NCI-H146 treated with DMSO at 0.1 percent for 48 hours (cell line): ENCODE data around the gene TM4SF1.
"Not testable (repeated sequence)": the region's sequence is repeated elsewhere in the genome, so short reads cannot be mapped to it uniquely, and the experiment has no call there.

Experiments
- DNase-seq: peaks from one replicate; lab custom pipeline; 2025; ENCODE audit not compliant: unreplicated experiment; lab: John Stamatoyannopoulos, UW

TM4SF1 gene

DNA sequence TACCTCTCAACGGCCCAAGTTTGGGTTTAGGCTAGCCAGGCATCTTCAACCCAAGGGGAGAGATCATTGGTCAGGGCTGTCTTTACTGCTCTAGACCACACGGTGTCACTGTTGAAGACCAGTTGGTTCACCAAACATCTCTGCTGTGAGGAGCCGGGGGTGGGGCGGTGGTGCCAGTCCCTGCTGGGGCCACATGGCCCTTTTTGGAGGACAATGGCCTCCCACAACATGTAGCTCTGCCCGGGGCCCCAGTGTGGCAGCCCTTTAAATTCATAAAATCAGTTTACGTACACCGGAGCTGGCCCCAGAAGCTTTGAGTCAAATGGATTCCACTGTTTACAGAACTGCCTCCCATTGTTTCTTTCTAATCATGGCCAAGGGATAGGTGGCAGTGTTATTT, 24.9 kb downstream of the TM4SF1 start:
- peak; percentile 87 for DNase-seq

- peak; percentile 46 for DNase-seq
These were observed 33.5 kb downstream of the TM4SF1 start for GRCh38 chr3:149343951-149344350.

DNA sequence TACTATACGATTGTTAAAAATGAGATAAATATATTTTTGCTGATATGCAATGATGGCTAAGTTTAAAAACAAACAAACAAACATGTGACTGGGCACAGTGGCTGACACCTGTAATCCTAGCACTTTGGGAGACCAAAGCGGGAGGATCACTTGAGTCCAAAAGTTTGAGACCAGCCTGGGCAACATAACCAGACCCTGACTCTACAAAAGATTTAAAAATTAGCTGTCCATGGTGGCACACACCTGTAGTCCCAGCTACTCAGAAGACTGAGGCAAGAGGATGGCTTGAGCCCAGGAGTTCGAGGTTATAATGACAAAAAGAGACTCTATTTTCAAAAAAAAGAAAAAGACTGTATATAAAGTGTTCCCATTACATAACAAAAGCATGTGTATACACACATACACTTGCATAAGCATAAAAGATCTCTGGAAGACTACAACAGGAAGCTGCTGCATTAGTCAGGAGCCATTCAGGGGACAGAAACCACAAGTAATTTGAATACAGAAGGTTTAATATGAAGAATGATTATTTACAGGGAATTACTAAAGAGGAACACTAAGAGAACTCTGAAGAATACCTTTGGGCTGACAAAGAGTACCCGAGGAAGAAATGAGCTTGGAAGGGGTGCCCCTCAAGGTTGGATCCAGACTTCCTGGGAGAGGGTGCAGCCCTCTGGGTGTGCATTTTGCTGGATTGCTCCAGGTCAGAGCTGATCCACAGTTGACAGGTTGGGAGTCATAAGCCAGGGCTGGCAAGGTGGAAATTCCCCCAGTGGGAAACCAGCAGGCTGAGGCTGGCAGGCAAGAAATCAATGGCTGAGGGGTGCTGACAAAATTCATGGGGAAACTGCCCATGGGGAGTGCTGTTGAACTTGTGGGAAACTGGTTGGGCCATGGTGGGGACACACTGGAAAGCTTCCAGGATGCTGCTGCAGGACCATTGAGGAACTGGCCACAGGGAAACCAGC, 34.8 kb downstream of the TM4SF1 start:
- no peak for DNase-seq

- DNase-seq, result peak; percentile 99
These were observed 37.0 kb downstream of the TM4SF1 start for GRCh38 chr3:149340310-149340933.

- peak; percentile 92 for DNase-seq
These were observed 37.5 kb downstream of the TM4SF1 start for GRCh38 chr3:149339931-149340309.

GRCh38 chr3:149337486-149337885, 40.0 kb downstream of the TM4SF1 start:
- DNase-seq, result not testable (repeated sequence)

GRCh38 chr3:149336925-149337324, 40.5 kb downstream of the TM4SF1 start:
- DNase-seq, result no peak

DNA sequence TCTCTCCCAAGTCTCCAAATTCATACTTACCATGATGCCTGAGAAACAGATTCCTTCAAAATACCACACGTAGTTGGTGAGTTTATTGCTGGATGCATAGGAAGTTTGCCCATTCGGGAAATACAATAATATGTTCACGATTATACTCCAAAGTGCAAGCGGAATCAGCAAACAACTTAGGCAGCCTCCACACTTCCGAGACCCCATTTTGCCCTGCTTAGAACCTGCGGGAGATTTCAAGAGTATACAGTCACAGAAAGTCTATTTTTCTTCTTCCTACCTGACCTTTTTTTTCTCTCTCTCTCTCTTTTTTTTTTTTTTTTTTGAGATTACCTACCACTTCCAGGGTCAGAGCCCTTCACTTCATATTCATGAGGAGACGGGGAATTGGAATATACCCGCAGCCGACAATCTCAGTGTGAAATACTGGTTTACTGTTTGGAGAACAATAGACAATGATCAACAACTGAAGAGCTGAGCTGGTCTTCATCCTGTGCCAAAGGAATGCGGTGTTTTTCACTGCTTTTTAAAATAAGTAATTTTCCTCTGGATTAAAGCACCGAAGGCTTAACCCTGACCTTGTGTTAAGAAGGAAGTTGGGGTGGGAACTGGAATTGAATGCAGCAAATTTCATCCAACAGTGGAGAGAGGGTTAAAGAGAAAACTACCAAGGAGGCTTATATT, 44.1 kb downstream of the TM4SF1 start, which contains the start of gene TM4SF18:
TM4SF18 (minus strand) TSS at position 461 of the 684 bp plus-strand sequence; CDS start at position 207, 254 bp downstream.
- no peak for DNase-seq

DNA sequence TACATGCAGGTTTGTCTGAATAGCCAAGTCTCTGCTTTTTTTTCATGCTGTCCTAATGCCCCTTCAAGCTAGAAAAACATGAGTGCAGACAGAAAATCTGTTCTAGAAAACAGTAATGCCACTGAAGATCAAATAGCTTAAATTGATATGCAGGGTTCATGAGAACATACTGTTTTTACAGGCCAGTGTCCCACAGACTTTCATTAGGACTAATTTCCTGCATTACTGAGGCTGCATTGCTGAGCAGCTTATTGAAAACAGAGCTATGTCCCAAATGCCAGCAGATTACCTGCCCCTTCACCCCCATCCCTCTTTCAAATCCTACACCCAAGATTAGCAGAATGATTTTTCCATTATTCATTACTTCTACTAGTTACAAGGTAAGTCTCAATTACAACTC, 44.7 kb downstream of the TM4SF1 start:
- DNase-seq, result no peak

- no peak for DNase-seq
These were observed 45.2 kb downstream of the TM4SF1 start for GRCh38 chr3:149332227-149332765.

DNA sequence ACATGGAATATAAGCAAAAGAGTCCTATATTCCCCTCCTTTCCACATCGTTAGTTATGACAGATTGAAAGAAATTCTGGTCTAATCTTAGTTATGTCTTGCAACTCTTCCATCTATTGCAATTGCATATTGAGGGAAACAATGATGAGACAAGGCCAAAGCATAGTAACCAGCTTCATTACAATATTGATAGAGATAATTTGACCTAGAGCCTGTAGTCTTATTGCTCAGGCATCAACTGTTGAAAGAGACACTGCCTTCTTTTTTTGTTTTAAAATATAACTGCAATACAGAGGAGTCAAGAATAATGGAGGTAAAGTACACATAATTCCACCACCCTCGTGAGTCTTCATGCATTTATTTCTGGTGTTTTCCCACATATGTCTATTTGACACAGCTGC, 46.1 kb downstream of the TM4SF1 start:
- no peak for DNase-seq

DNA sequence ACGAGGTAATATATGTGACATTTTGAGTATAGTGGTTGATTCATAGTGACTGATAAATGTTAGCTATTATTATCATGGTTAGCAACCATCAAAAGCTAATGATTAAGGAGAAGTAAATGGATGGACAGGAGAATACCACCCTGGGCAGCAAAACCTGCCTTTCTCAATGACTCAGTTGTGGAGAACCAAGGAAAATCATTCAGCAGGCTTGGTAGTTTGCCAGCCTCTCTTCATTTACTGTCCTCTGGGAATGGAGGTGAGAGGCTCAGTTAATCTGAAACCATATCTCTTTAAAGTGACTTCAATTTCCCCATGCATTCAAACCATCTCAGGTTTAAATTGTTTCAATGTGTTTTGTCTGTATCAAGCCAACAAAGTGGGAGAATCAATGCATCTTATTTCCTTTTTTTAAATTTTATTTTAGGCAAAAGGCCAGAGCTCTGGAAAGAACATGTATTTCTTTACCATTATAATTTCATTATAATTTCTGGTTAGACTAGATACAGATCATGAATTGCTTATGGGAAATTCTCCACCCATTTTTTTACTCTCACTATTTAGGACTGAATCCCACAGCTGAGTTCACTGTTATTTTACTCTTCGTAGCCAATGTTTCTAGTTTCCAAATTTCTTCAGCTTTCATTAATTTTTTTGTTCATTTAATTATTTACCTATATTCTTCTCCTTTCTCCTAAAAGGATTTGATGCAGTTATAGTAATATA, 46.7 kb downstream of the TM4SF1 start:
- DNase-seq, result no peak

DNA sequence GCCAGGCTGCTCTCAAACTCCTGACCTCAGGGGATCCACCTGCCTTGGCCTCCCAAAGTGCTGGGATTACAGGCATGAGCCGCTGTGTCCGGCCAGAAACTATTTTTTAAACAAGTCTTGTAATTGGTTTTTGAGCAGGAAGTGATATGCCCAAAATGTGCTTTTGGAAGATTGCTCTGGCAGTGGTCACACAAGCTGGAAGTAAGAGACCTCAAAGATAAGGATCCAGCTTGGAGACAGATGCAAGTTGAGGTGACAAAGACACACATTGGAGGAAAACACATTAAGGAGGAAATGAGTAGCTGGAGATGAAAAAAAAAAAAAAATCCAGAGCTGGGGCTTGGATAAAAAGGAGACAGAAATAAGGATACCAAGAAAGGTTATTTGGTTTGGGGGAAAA, 50.3 kb downstream of the TM4SF1 start:
- DNase-seq, result no peak

DNA sequence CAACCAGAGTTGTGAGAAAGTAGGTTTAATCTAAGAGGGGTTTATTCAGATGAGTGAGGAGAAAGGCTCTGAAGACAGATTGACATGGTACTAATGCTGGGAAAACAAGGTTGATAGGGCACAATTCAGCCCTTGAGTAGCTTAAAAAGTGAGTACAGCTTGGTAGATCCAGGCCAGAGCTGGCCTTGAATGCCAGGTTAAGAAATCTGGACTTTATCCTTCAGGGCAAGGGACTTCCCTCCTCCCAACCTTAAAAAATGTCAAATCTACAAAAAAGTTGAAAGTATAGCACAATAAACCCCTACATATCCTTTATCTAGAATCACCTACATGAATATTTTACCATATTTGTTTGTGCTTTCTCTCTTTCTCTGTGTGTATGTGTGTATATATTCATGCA, 51.9 kb downstream of the TM4SF1 start:
- no peak for DNase-seq

GRCh38 chr3:149324332-149324731, 53.1 kb downstream of the TM4SF1 start:
- DNase-seq, result no peak

- no peak for DNase-seq
These were observed 55.8 kb downstream of the TM4SF1 start for GRCh38 chr3:149321640-149322039.

GRCh38 chr3:149321136-149321535, 56.3 kb downstream of the TM4SF1 start:
- DNase-seq, result no peak

GRCh38 chr3:149319750-149320149, 57.7 kb downstream of the TM4SF1 start:
- peak; percentile 80 for DNase-seq
